ENCODE results near the gene ADGRG4.
"Not testable (repeated sequence)": the region's sequence is repeated elsewhere in the genome, so short reads cannot be mapped to it uniquely, and the experiment has no call there.

ADGRG4 gene

GRCh38 chrX:136417806-136418205 is 117.0 kb downstream of the ADGRG4 start:
- no peak for TF ChIP-seq CTCF (IDR thresholded peaks at IDR 0.05; ENCODE audit: borderline replicate concordance, control extremely low read depth, extremely low read depth, insufficient read depth, missing control alignments)
- DNase-seq (ENCODE audit: low spot score) = peak; percentile 6
- in situ Hi-C loops (cut with MboI; ENCODE audit: low sequenced_read_pairs, unreplicated experiment) = no loop called here

- in situ Hi-C loops (cut with MboI; ENCODE audit: low sequenced_read_pairs, unreplicated experiment) = no loop called here
- no peak for TF ChIP-seq CTCF (IDR thresholded peaks at IDR 0.05; ENCODE audit: borderline replicate concordance, control extremely low read depth, extremely low read depth, insufficient read depth, missing control alignments)
- no peak for DNase-seq (ENCODE audit: low spot score)
Measured at GRCh38 chrX:136421338-136421737, 120.6 kb downstream of the ADGRG4 start.

GRCh38 chrX:136423724-136424123 is 123.0 kb downstream of the ADGRG4 start:
- in situ Hi-C loops (cut with MboI; ENCODE audit: low sequenced_read_pairs, unreplicated experiment) = no loop called here
- no peak for TF ChIP-seq CTCF (IDR thresholded peaks at IDR 0.05; ENCODE audit: borderline replicate concordance, control extremely low read depth, extremely low read depth, insufficient read depth, missing control alignments)
- DNase-seq (ENCODE audit: low spot score) = no peak

GRCh38 chrX:136425996-136426395 is 125.2 kb downstream of the ADGRG4 start:
- no peak for TF ChIP-seq CTCF (IDR thresholded peaks at IDR 0.05; ENCODE audit: borderline replicate concordance, control extremely low read depth, extremely low read depth, insufficient read depth, missing control alignments)
- in situ Hi-C loops (cut with MboI; ENCODE audit: low sequenced_read_pairs, unreplicated experiment) = no loop called here

GRCh38 chrX:136431625-136432024 is 130.9 kb downstream of the ADGRG4 start:
- DNase-seq (ENCODE audit: low spot score) = no peak
- TF ChIP-seq CTCF (IDR thresholded peaks at IDR 0.05; ENCODE audit: borderline replicate concordance, control extremely low read depth, extremely low read depth, insufficient read depth, missing control alignments) = no peak
- in situ Hi-C loops (cut with MboI; ENCODE audit: low sequenced_read_pairs, unreplicated experiment) = no loop called here

More at GRCh38 chrX:136425996-136426395, 125.2 kb downstream of the ADGRG4 start:
- DNase-seq (ENCODE audit: low spot score) = no peak

GRCh38 chrX:136437774-136438173 is 137.0 kb downstream of the ADGRG4 start:
- TF ChIP-seq CTCF (IDR thresholded peaks at IDR 0.05; ENCODE audit: borderline replicate concordance, control extremely low read depth, extremely low read depth, insufficient read depth, missing control alignments) = no peak
- in situ Hi-C loops (cut with MboI; ENCODE audit: low sequenced_read_pairs, unreplicated experiment) = no loop called here
- no peak for DNase-seq (ENCODE audit: low spot score)

- no peak for DNase-seq (ENCODE audit: low spot score)
- in situ Hi-C loops (cut with MboI; ENCODE audit: low sequenced_read_pairs, unreplicated experiment) = no loop called here
- no peak for TF ChIP-seq CTCF (IDR thresholded peaks at IDR 0.05; ENCODE audit: borderline replicate concordance, control extremely low read depth, extremely low read depth, insufficient read depth, missing control alignments)
Measured at GRCh38 chrX:136438192-136438591, 137.4 kb downstream of the ADGRG4 start.

- in situ Hi-C loops (cut with MboI; ENCODE audit: low sequenced_read_pairs, unreplicated experiment); DNase-seq (ENCODE audit: low spot score): not testable (repeated sequence)
Measured at GRCh38 chrX:136445674-136446073, 144.9 kb downstream of the ADGRG4 start.

All from GM13976 (cell line).